ENCODE data around the gene POLK. TPM values are rescaled to one million over a fixed set of nuclear protein-coding genes. Genes with fewer than 3 reads are reported as not detected.

The POLK gene
- polyA plus RNA-seq (2012; rRNA removed): 5.5 and 8.2 TPM in 2 replicates
- 7.7 and 9.5 TPM in 2 replicates for polyA plus RNA-seq (2012; cell fraction: cytosol; rRNA removed)
- 8.8 and 15.0 TPM in 2 replicates for polyA plus RNA-seq (2012; cell fraction: nucleus; rRNA removed)

DNA sequence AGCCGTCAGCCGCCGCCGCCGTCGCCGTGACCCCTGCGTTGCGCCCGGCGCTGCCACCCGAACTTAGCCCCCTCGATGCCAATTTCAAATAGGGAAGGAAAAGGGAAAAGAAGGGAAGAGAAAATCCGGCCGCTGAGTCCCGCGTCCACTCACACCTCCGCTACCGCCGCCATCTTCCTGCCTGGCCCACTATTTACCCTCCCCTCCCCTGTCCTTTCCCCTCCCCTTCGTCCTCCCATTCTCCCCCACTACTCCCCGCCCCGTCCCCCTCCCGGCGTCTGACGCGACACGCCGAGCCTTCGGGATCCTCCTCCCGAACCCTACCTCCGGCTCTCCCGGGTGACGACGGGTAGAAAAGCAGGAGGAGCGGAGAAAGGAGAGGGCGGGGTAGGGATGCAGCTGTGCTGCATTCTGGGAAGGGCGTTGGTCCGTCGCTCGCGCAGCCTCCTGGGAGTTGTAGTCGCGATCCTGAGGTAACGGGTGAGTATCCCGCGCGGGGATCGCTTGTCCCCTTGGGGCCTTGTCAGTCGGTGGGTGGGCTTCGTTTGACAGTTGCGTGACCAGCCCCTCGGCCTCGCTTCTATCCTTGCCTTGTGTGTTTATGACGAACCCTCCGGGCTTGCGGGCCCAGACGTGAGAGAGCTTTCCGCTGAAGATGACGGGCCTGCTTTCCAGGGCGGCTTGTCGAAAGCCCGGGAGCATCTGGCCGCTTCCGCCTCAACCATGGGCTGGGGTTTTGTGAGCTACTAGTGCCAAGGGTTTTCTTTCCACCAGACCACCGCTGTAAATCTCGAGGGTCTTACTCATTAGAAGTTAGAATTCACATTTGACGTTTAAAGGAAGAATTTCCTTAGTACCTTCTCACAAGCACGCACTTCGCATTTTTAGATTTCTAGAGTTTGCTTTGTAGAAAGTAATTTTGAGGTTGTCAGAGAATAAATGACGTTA is at the start of gene POLK, which contains the start of gene CERT1:
Gene POLK, plus strand, starts transcription at position 457 of the 948 bp plus-strand sequence.
Gene CERT1, minus strand, starts transcription at position 195 of the 948 bp plus-strand sequence. CDS start 422 bp downstream, outside the sequence.
- DNase-seq: peak; percentile 97
- Histone ChIP-seq H3K4me2 (peak within 1 kb of the TSS; percentile 83), H3K9me3 (no peaks in the 10 kb centered on the region), H3K27ac (ENCODE audit: low read depth in 2 of 2, low read length in 1 of 2) (peak within 1 kb of the TSS; percentile 85 to 93), H3K27me3 (ENCODE audit: insufficient read depth) (no peaks in the 10 kb centered on the region), H3F3A (replicated peaks; ENCODE audit: insufficient read depth) (peaks cover 10% of the 10 kb centered on the region), H3K4me3 (ENCODE audit: low read depth in 2 of 2, low read length in 1 of 2) (peak within 1 kb of the TSS; percentile 85 to 98), H3K9ac (peak within 1 kb of the TSS; percentile 79), H2AFZ (ENCODE audit: low read depth) (peak within 1 kb of the TSS; percentile 81), H3K4me1 (ENCODE audit: control insufficient read depth in 1 of 2, insufficient read depth in 2 of 2, low read depth in 1 of 2, low read length in 1 of 2) (peaks cover 3 to 6% of the 10 kb centered on the region in 2 experiments; a peak in 2 of 4 replicates), H4K20me1 (ENCODE audit: insufficient read depth) (no peaks in the 10 kb centered on the region; the same call in 1 of the 2 replicates), H3K9me2 (no peaks in the 10 kb centered on the region), H3K36me3 (replicated peaks in 1 of 2; ENCODE audit: control insufficient read depth in 1 of 2, insufficient read depth in 2 of 2, low read length in 1 of 2) (peaks cover 0 to 5% of the 10 kb centered on the region in 2 experiments), H3K79me2 (ENCODE audit: insufficient read depth) (peaks cover 92% of the 10 kb centered on the region)
- ChIA-PET CTCF (no interaction called here), POLR2A (interaction anchor here (1.2 kb wide), 1 partner anchor 206 kb away, joined by 5 read pairs; the partner anchor contains the start of gene POC5)
- WGBS (ENCODE audit: low lambda C conversion rate): 2% methylated on average over 48 of the region's 71 CpGs
- peak; percentile 90 for TF ChIP-seq YY1 (IDR thresholded peaks at IDR 0.05; ENCODE audit: low read depth)
- no peak for TF ChIP-seq NFIC (IDR thresholded peaks at IDR 0.05; ENCODE audit: borderline replicate concordance)
- TF ChIP-seq, protein P1, sequence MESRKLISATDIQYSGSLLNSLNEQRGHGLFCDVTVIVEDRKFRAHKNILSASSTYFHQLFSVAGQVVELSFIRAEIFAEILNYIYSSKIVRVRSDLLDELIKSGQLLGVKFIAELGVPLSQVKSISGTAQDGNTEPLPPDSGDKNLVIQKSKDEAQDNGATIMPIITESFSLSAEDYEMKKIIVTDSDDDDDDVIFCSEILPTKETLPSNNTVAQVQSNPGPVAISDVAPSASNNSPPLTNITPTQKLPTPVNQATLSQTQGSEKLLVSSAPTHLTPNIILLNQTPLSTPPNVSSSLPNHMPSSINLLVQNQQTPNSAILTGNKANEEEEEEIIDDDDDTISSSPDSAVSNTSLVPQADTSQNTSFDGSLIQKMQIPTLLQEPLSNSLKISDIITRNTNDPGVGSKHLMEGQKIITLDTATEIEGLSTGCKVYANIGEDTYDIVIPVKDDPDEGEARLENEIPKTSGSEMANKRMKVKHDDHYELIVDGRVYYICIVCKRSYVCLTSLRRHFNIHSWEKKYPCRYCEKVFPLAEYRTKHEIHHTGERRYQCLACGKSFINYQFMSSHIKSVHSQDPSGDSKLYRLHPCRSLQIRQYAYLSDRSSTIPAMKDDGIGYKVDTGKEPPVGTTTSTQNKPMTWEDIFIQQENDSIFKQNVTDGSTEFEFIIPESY (IDR thresholded peaks at IDR 0.05; ENCODE audit: borderline replicate concordance, low read depth): no peak
- TF ChIP-seq, protein P2, sequence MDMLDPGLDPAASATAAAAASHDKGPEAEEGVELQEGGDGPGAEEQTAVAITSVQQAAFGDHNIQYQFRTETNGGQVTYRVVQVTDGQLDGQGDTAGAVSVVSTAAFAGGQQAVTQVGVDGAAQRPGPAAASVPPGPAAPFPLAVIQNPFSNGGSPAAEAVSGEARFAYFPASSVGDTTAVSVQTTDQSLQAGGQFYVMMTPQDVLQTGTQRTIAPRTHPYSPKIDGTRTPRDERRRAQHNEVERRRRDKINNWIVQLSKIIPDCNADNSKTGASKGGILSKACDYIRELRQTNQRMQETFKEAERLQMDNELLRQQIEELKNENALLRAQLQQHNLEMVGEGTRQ (IDR thresholded peaks at IDR 0.05; ENCODE audit: borderline replicate concordance, low read depth, low read length): no peak
- peak; percentile 27; the same call in 1 of the 2 replicates for TF ChIP-seq FOXJ3 (CRISPR knock-in tag; IDR thresholded peaks at IDR 0.05)
- TF ChIP-seq RAD21 (IDR thresholded peaks at IDR 0.05; ENCODE audit: low read length): 0 out of 2 replicates have a peak, but pooled peaks have one; percentile 16
- peak; percentile 6; the same call in 1 of the 2 replicates for TF ChIP-seq TCF12 (IDR thresholded peaks at IDR 0.05)
- TF ChIP-seq MXI1 (IDR thresholded peaks at IDR 0.05; ENCODE audit: low read depth, low read length): peak; percentile 38; the same call in 1 of the 2 replicates
- TF ChIP-seq SMC3 (IDR thresholded peaks at IDR 0.05; ENCODE audit: low read depth, low read length): no peak
- TF ChIP-seq CHD2 (IDR thresholded peaks at IDR 0.05; ENCODE audit: low read length, partially characterized antibody): peak; percentile 70
- TF ChIP-seq NRF1 (IDR thresholded peaks at IDR 0.05; ENCODE audit: low read depth, low read length): peak; percentile 66
- TF ChIP-seq, protein P3, sequence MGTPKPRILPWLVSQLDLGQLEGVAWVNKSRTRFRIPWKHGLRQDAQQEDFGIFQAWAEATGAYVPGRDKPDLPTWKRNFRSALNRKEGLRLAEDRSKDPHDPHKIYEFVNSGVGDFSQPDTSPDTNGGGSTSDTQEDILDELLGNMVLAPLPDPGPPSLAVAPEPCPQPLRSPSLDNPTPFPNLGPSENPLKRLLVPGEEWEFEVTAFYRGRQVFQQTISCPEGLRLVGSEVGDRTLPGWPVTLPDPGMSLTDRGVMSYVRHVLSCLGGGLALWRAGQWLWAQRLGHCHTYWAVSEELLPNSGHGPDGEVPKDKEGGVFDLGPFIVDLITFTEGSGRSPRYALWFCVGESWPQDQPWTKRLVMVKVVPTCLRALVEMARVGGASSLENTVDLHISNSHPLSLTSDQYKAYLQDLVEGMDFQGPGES (IDR thresholded peaks at IDR 0.05; ENCODE audit: low read depth, low read length): no peak
- 0 out of 2 replicates have a peak, but pooled peaks have one; percentile 12 for TF ChIP-seq FOSL2 (IDR thresholded peaks at IDR 0.05; ENCODE audit: borderline replicate concordance, low read depth)
- peak; percentile 69 for TF ChIP-seq POLR2AphosphoS5 (IDR thresholded peaks at IDR 0.05; ENCODE audit: low read depth, low read length)
- TF ChIP-seq TAF1 (IDR thresholded peaks at IDR 0.05; ENCODE audit: borderline replicate concordance, low read depth, low read length): peak; percentile 88
- TF ChIP-seq GABPA (IDR thresholded peaks at IDR 0.05; ENCODE audit: low read depth): peak; percentile 46
- TF ChIP-seq ELF1 (IDR thresholded peaks at IDR 0.05): peak; percentile 54; the same call in 1 of the 2 replicates
- peak; percentile 34; the same call in 1 of the 2 replicates for TF ChIP-seq SIN3A (IDR thresholded peaks at IDR 0.05; ENCODE audit: borderline replicate concordance, low read depth, low read length)
